ENCODE results near the gene ARHGAP18. TPM values are rescaled to one million over a fixed set of nuclear protein-coding genes. Genes with fewer than 3 reads are reported as not detected.

Gene ARHGAP18
- total RNA-seq, 4 donors from 2014 or later = 5.2 to 9.2 (median 6.5) TPM

DNA sequence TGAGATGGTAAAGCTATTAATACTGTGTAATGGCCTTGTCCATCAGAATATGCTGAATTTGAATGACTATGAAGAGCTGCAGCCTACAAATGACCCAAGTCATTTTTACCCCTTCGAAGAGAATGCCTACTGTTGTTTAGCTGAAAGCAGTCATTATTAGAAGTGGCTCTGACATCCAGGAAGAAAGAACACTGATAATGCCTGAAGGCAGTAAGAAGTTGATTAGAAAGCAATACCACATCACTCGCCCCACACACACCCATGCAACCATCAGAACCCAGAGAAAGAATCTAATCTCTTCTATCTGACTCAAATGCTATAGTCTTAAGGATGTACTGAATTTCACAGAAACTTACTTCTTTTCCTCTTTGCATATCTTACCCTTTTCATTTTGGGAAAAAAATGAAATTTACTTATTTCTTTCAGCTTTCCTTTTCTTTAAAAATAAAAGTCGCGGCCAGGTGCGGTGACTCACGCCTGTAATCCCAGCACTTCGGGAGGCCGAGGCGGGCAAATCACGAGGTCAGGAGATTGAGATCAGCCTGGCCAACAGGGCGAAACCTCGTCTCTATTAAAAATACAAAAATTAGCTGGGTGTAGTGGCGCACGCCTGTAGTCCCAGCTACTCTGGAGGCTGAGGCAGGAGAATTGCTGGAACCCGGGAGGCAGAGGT lies 61.0 kb downstream of the ARHGAP18 start:
- H3K4me3 ChIP-seq = no peak overlapping the region
- TF ChIP-seq, protein P1, sequence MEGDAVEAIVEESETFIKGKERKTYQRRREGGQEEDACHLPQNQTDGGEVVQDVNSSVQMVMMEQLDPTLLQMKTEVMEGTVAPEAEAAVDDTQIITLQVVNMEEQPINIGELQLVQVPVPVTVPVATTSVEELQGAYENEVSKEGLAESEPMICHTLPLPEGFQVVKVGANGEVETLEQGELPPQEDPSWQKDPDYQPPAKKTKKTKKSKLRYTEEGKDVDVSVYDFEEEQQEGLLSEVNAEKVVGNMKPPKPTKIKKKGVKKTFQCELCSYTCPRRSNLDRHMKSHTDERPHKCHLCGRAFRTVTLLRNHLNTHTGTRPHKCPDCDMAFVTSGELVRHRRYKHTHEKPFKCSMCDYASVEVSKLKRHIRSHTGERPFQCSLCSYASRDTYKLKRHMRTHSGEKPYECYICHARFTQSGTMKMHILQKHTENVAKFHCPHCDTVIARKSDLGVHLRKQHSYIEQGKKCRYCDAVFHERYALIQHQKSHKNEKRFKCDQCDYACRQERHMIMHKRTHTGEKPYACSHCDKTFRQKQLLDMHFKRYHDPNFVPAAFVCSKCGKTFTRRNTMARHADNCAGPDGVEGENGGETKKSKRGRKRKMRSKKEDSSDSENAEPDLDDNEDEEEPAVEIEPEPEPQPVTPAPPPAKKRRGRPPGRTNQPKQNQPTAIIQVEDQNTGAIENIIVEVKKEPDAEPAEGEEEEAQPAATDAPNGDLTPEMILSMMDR (IDR thresholded peaks at IDR 0.05 in 4 of 5, conservative IDR thresholded peaks at IDR 0.05 in 1 of 5) = no peak
- no peak for TF ChIP-seq POLR2A (IDR thresholded peaks at IDR 0.05)
- DNase-seq (no peak), ATAC-seq (no peak)
- no peaks in the 10 kb centered on the region for H3K27me3 ChIP-seq
- intact Hi-C loops (cut with DNase I; ENCODE audit: low total_unique reads) = no loop called here
- no peaks in the 10 kb centered on the region for H3K9me3 ChIP-seq
- in situ Hi-C loops (cut with MboI; ENCODE audit: low sequenced_read_pairs in 4 of 4) = no loop called here
- H3K4me1 ChIP-seq = peaks cover 28 to 55% of the 10 kb centered on the region in 2 donors
- no peaks in the 10 kb centered on the region for H3K36me3 ChIP-seq
- H3K27ac ChIP-seq = peak overlapping the region in 2 of 4 donors; percentile 13 to 17

GRCh38 chr6:129647044-129647443 lies 62.9 kb downstream of the ARHGAP18 start:
- H3K4me1 ChIP-seq = peaks cover 28 to 48% of the 10 kb centered on the region in 2 donors
- TF ChIP-seq POLR2A (IDR thresholded peaks at IDR 0.05) = no peak
- TF ChIP-seq, protein P1 (IDR thresholded peaks at IDR 0.05 in 4 of 5, conservative IDR thresholded peaks at IDR 0.05 in 1 of 5) = no peak
- intact Hi-C loops (cut with DNase I; ENCODE audit: low total_unique reads) = no loop called here
- in situ Hi-C loops (cut with MboI; ENCODE audit: low sequenced_read_pairs in 4 of 4) = no loop called here
- ATAC-seq (no peak), DNase-seq (no peak)
- H3K4me3 ChIP-seq = no peak overlapping the region
- H3K9me3 ChIP-seq = no peaks in the 10 kb centered on the region
- no peaks in the 10 kb centered on the region for H3K36me3 ChIP-seq
- peak overlapping the region; percentile 30 to 63 (median 51) for H3K27ac ChIP-seq
- H3K27me3 ChIP-seq = no peaks in the 10 kb centered on the region

DNA sequence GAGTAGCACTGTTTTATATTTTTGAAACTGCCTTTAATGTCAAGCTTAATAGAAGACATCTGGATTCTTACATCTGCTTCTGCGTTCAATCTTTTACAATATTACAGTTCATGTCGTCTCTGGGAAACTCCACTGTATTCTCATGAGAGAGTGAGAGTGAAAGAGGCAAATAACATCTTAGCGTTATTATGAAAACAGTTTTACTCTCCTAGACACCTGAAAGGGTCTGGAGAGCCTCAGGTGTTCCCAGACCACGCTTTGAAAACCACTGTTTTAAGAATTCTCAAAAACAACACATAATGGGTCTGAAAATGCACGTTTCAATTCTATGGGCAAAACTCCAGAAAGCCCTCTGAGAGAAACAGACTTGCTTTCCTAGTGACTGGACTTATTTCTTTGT lies 63.3 kb downstream of the ARHGAP18 start:
- Histone ChIP-seq H3K4me3 (no peak overlapping the region), H3K27me3 (no peaks in the 10 kb centered on the region), H3K4me1 (peaks cover 32 to 49% of the 10 kb centered on the region in 2 donors), H3K9me3 (no peaks in the 10 kb centered on the region), H3K36me3 (no peaks in the 10 kb centered on the region), H3K27ac (peak overlapping the region; percentile 30 to 63 (median 51))
- DNase-seq = no peak
- in situ Hi-C loops (cut with MboI; ENCODE audit: low sequenced_read_pairs in 4 of 4) (no loop called here), intact Hi-C loops (cut with DNase I; ENCODE audit: low total_unique reads) (no loop called here)
- no peak for ATAC-seq
- TF ChIP-seq POLR2A (IDR thresholded peaks at IDR 0.05) = no peak

DNA sequence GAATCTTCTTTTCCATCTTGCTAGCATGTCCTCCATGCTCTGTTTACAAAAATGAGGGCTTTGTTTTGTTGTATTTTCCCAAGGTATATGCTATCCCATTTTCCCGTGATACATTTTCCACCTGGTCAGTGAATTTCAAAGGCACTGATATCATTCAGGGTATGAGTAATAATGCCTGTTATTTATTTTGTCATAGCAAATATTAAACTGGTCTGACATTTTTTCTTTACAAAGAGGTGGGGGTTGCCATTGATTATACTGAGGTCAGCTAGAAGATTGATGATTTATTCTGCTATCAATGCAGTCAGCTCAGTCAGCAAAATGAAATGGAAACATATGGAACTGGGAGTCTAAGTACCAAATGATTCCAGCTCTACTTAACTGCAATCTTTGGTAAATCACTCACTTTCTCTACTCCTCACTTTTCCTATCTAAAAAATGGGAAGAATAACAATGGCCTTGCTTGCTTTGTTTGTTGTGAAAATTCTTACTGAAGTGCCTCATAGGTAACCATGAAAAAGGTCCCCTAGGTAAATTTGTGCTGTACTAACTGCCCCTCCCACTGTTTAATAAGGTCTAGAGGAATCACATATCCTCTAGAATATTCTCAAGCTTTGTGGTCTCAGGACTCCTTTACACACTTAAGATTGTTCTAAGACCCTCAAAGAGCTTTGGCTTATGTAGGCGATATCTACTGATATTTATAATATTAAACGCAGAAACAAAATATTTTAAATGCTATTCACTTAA lies 64.0 kb downstream of the ARHGAP18 start:
- Histone ChIP-seq H3K4me1 (peaks cover 33 to 49% of the 10 kb centered on the region in 2 donors), H3K36me3 (no peaks in the 10 kb centered on the region), H3K27me3 (no peaks in the 10 kb centered on the region), H3K27ac (peak overlapping the region; percentile 26 to 63 (median 51)), H3K4me3 (no peak overlapping the region), H3K9me3 (no peaks in the 10 kb centered on the region)
- DNase-seq (no peak), ATAC-seq (no peak)
- in situ Hi-C loops (cut with MboI; ENCODE audit: low sequenced_read_pairs in 4 of 4) = no loop called here
- TF ChIP-seq, protein P1 (IDR thresholded peaks at IDR 0.05 in 4 of 5, conservative IDR thresholded peaks at IDR 0.05 in 1 of 5) = no peak
- no peak for TF ChIP-seq POLR2A (IDR thresholded peaks at IDR 0.05)
- intact Hi-C loops (cut with DNase I; ENCODE audit: low total_unique reads) = no loop called here

- Histone ChIP-seq H3K4me1 (peaks cover 30 to 49% of the 10 kb centered on the region in 2 donors), H3K36me3 (no peaks in the 10 kb centered on the region), H3K27me3 (no peaks in the 10 kb centered on the region), H3K27ac (peak overlapping the region; percentile 26 to 63 (median 51)), H3K4me3 (no peak overlapping the region), H3K9me3 (no peaks in the 10 kb centered on the region)
- in situ Hi-C loops (cut with MboI; ENCODE audit: low sequenced_read_pairs in 4 of 4) (no loop called here), intact Hi-C loops (cut with DNase I; ENCODE audit: low total_unique reads) (no loop called here)
- no peak for TF ChIP-seq POLR2A (IDR thresholded peaks at IDR 0.05)
- TF ChIP-seq, protein P1 (IDR thresholded peaks at IDR 0.05 in 4 of 5, conservative IDR thresholded peaks at IDR 0.05 in 1 of 5) = no peak
- ATAC-seq = peak; percentile 34 to 59
- no peak for DNase-seq
Measured at GRCh38 chr6:129645106-129645829, 64.7 kb downstream of the ARHGAP18 start.

Data from gastrocnemius medialis (tissue), 4 donors.